ENCODE measurements around the gene CCDC88C.

- no peak for TF ChIP-seq CTCF (IDR thresholded peaks at IDR 0.05)
- no peak for TF ChIP-seq ZFX (IDR thresholded peaks at IDR 0.05; ENCODE audit: borderline replicate concordance)
Measured at GRCh38 chr14:91349481-91350074, 68.0 kb downstream of the CCDC88C start.

Data from 22Rv1 (cell line).